ENCODE data around the gene MSI2.

DNA sequence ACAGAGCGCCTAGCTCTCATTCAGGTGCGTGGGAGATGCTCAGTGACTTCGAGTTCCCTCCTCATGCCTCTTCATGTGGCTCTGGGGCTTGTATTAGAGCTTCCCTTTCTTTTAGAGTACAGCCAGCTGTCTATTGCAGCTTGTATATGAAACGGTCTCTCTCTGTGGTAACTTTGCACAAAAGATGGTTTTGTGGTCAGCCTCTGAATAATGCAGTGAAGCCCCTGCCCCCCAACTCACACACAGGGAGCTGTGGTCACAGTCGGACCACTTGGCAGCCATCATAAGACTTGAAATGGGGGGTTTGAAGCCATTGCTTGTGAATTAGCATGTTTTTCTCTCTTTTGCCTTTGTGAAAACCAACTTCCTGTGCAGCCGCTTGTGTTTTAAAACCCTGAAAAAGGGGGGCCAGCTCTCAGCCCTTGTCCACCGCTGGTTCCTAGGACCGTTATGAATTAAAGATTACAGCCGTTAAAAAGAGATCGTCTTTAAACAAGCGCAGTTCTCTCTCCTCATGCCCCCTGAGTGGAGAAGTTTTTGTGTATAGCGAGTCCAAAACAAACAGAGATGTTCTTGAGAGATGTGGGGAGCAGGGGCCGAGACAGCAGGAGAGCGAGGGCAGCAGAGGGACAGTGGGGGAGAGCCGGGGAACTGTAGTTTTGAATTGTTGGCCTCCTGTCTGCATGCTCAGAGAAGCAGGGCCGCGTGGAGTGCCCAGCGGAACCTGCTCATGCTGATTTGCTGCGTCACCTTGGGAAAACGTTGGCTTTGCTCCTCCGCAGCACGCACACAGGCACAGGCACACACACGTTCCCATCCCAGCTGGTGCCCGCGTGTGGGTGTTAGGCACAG lies 199.0 kb downstream of the MSI2 start:
- TF ChIP-seq PATZ1 (CRISPR knock-in tag; IDR thresholded peaks at IDR 0.05; ENCODE audit: borderline replicate concordance) (no peak), POU6F1 (CRISPR knock-in tag; IDR thresholded peaks at IDR 0.05; ENCODE audit: borderline replicate concordance, low read depth) (no peak), ARNTL (CRISPR knock-in tag; IDR thresholded peaks at IDR 0.05; ENCODE audit: borderline replicate concordance, low read depth) (no peak), BACH2 (CRISPR knock-in tag; IDR thresholded peaks at IDR 0.05; ENCODE audit: borderline replicate concordance) (no peak), GLIS3 (CRISPR knock-in tag; IDR thresholded peaks at IDR 0.05) (no peak), SNAI2 (CRISPR knock-in tag; IDR thresholded peaks at IDR 0.05) (no peak), ZNF8 (CRISPR knock-in tag; IDR thresholded peaks at IDR 0.05) (no peak), CSDC2 (CRISPR knock-in tag; IDR thresholded peaks at IDR 0.05) (no peak), OSR1 (CRISPR knock-in tag; IDR thresholded peaks at IDR 0.05) (no peak), ZC3H10 (CRISPR knock-in tag; IDR thresholded peaks at IDR 0.05) (no peak), ZNF565 (CRISPR knock-in tag; conservative IDR thresholded peaks at IDR 0.05; ENCODE audit: low read depth) (no peak)
- TF ChIP-seq, protein P1, sequence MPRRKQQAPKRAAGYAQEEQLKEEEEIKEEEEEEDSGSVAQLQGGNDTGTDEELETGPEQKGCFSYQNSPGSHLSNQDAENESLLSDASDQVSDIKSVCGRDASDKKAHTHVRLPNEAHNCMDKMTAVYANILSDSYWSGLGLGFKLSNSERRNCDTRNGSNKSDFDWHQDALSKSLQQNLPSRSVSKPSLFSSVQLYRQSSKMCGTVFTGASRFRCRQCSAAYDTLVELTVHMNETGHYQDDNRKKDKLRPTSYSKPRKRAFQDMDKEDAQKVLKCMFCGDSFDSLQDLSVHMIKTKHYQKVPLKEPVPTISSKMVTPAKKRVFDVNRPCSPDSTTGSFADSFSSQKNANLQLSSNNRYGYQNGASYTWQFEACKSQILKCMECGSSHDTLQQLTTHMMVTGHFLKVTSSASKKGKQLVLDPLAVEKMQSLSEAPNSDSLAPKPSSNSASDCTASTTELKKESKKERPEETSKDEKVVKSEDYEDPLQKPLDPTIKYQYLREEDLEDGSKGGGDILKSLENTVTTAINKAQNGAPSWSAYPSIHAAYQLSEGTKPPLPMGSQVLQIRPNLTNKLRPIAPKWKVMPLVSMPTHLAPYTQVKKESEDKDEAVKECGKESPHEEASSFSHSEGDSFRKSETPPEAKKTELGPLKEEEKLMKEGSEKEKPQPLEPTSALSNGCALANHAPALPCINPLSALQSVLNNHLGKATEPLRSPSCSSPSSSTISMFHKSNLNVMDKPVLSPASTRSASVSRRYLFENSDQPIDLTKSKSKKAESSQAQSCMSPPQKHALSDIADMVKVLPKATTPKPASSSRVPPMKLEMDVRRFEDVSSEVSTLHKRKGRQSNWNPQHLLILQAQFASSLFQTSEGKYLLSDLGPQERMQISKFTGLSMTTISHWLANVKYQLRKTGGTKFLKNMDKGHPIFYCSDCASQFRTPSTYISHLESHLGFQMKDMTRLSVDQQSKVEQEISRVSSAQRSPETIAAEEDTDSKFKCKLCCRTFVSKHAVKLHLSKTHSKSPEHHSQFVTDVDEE (CRISPR knock-in tag; IDR thresholded peaks at IDR 0.05), result no peak
